HepG2 (cell line): ENCODE results near the gene LIPT2. TPM values are rescaled to one million over a fixed set of nuclear protein-coding genes. Genes with fewer than 3 reads are reported as not detected.

Experiments
- KLF15 ChIP-seq: sonication (generic); formaldehyde crosslinking; IDR thresholded peaks from 2 replicates; pipeline ENCODE4 v1.8.1; 2023; ENCODE audit warnings: borderline replicate concordance, mild to moderate bottlenecking, inconsistent platforms, missing genetic modification reagents, mixed read lengths
- KLF16 ChIP-seq, 2 experiments: sonication (generic) in 1 of 2; formaldehyde crosslinking in 1 of 2; IDR thresholded peaks; 2 replicates each; pipeline versions ENCODE4 v1.6.1 to v1.8.0; 2016 to 2023; ENCODE audit warnings: missing genetic modification reagents in 2 of 2, missing compliant biosample characterization in 1 of 2
- MED8 ChIP-seq: sonication (generic); formaldehyde crosslinking; IDR thresholded peaks from 2 replicates; pipeline ENCODE4 v1.8.1; 2023; ENCODE audit warnings: mild to moderate bottlenecking, missing genetic modification reagents; ENCODE audit not compliant: insufficient replicate concordance
- RAD21 ChIP-seq: fragments of 450-650 bp; formaldehyde crosslinking; IDR thresholded peaks from 2 replicates; pipeline ENCODE4 v1.5.0; 2020; ENCODE audit warnings: mild to moderate bottlenecking
- RXRA ChIP-seq: sonication (generic); formaldehyde crosslinking; IDR thresholded peaks from 2 replicates; pipeline ENCODE4 v1.5.1; 2020; ENCODE audit warnings: missing genetic modification reagents
- SATB2 ChIP-seq: sonication (generic); formaldehyde crosslinking; IDR thresholded peaks from 2 replicates; pipeline ENCODE4 v1.5.0; 2020; ENCODE audit warnings: missing genetic modification reagents
- TCF7 ChIP-seq: sonication (generic); IDR thresholded peaks from 2 replicates; pipeline ENCODE4 v1.6.1; 2016; ENCODE audit warnings: antibody characterized with exemption, low read depth
- ZNF446 ChIP-seq: sonication (generic); formaldehyde crosslinking; IDR thresholded peaks from 2 replicates; pipeline ENCODE4 v1.5.0; 2020; ENCODE audit warnings: mild to moderate bottlenecking, missing genetic modification reagents
- ZNF607 ChIP-seq: sonication (generic); formaldehyde crosslinking; IDR thresholded peaks from 2 replicates; pipeline ENCODE4 v1.5.1; 2020; ENCODE audit warnings: missing genetic modification reagents, mild to moderate bottlenecking, borderline replicate concordance
- ZNF839 ChIP-seq: sonication (generic); formaldehyde crosslinking; IDR thresholded peaks from 2 replicates; pipeline ENCODE4 v1.4.0; 2020; ENCODE audit warnings: missing genetic modification reagents, mild to moderate bottlenecking, borderline replicate concordance
- ZSCAN21 ChIP-seq: sonication (generic); formaldehyde crosslinking; IDR thresholded peaks from 2 replicates; pipeline ENCODE4 v1.8.0; 2022; ENCODE audit warnings: mild to moderate bottlenecking, missing genetic modification reagents, moderate library complexity, borderline replicate concordance
- polyA plus RNA-seq, 8 experiments: library from polyadenylated mRNA; depleted of rRNA in 3 of 8; stranded (reverse) in 7 of 8; unstranded in 1 of 8; fragments of >200 nt; fragmentation: Illumina TruSeq in 4 of 8; extraction: Trizol in 4 of 8; gene quantifications; 2 replicates each; pipeline versions ENCODE4 v1.2.1 to v1.2.3, GENCODE V29; 2011 to 2016; ENCODE audit warnings: low read depth in 4 of 8, missing spikeins in 1 of 8, mixed read lengths in 1 of 8; ENCODE audit not compliant: insufficient read depth in 1 of 8
- total RNA-seq, 5 experiments: library from RNA; depleted of rRNA; stranded (reverse); fragments of >200 nt; fragmentation: Illumina TruSeq; extraction: Trizol; gene quantifications; 2 replicates each; pipeline ENCODE4 v1.2.3, GENCODE V29; 2016; ENCODE audit warnings: low read depth in 1 of 5
- TF ChIP-seq, protein P1 (sequence below): IDR thresholded peaks from 2 replicates; pipeline ENCODE4 v1.6.1; 2016; ENCODE audit warnings: low read depth
- TF ChIP-seq, protein P2 (sequence below): sonication (generic); formaldehyde crosslinking; IDR thresholded peaks from 2 replicates; pipeline ENCODE4 v1.4.0; 2020; ENCODE audit warnings: mild to moderate bottlenecking, low read depth, missing genetic modification reagents
- TF ChIP-seq, protein P3 (sequence below): sonication (generic); formaldehyde crosslinking; IDR thresholded peaks from 2 replicates; pipeline ENCODE4 v1.4.0; 2020; ENCODE audit warnings: missing genetic modification reagents
- TF ChIP-seq, protein P4 (sequence below): sonication (generic); formaldehyde crosslinking; IDR thresholded peaks from 2 replicates; pipeline ENCODE4 v1.4.0; 2020; ENCODE audit warnings: mild to moderate bottlenecking, missing genetic modification reagents
- TF ChIP-seq, protein P5 (sequence below): sonication (generic); formaldehyde crosslinking; IDR thresholded peaks from 2 replicates; pipeline ENCODE4 v1.5.1; 2020; ENCODE audit warnings: mild to moderate bottlenecking, missing genetic modification reagents

The LIPT2 gene
- total and polyA plus RNA-seq, 2 of the 13 experiments (the other 11 are each of a cell fraction or from before 2014, with no cell fraction given), result 3.0 to 5.6 TPM

DNA sequence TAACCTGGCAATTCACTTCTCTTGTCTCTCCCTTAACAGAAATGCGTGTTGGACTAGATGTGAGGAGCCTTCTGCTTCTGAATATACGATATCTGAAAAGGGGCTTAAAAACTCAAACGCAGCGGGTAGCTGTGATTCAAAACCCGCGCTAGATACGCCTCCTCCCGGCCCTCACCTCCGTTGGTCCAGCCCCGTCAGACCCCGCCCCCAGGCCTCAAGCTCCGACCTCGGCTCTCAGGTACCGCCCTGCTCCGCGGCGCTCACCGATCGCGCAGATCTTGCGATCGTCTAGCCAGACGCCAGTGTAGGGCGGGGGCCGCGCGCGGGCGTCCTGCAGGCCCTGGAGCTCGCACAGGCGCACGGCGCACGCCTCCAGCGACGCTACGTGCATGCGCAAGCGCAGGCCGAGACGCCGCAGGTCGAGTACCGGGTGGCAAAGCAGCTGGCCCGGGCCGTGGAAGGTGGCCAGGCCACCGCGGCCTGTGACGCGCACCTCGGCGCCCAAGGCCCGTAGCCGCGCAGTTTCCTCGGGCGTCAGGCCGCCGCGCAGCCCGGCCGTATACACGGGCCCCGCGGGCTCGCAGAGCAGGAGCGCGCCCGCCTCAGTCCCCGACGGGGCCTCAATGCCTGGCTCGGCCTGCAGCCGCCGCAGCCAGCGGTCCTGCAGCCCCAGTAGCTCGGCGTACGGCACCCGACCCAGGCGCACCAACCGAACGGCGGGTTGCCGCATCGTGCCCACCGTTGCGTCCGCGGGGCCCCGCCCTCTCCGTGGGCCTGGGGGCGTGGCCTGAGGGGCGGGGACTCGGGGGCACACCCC is at the start of gene LIPT2 (continued):
- TF ChIP-seq, protein P1, sequence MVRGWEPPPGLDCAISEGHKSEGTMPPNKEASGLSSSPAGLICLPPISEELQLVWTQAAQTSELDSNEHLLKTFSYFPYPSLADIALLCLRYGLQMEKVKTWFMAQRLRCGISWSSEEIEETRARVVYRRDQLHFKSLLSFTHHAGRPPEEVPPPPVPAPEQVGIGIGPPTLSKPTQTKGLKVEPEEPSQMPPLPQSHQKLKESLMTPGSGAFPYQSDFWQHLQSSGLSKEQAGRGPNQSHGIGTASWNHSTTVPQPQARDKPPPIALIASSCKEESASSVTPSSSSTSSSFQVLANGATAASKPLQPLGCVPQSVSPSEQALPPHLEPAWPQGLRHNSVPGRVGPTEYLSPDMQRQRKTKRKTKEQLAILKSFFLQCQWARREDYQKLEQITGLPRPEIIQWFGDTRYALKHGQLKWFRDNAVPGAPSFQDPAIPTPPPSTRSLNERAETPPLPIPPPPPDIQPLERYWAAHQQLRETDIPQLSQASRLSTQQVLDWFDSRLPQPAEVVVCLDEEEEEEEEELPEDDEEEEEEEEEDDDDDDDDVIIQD, result peak; percentile 75
- TF ChIP-seq SATB2 (CRISPR knock-in tag), result 0 out of 2 replicates have a peak, but pooled peaks have one; percentile 19
- TF ChIP-seq ZNF839 (CRISPR knock-in tag), result peak; percentile 49; the same call in 1 of the 2 replicates
- no peak; a peak in 1 of 4 replicates for TF ChIP-seq KLF16 (CRISPR knock-in tag; IDR thresholded peaks at IDR 0.05)
- TF ChIP-seq KLF15 (CRISPR knock-in tag), result no peak
- TF ChIP-seq, protein P2, sequence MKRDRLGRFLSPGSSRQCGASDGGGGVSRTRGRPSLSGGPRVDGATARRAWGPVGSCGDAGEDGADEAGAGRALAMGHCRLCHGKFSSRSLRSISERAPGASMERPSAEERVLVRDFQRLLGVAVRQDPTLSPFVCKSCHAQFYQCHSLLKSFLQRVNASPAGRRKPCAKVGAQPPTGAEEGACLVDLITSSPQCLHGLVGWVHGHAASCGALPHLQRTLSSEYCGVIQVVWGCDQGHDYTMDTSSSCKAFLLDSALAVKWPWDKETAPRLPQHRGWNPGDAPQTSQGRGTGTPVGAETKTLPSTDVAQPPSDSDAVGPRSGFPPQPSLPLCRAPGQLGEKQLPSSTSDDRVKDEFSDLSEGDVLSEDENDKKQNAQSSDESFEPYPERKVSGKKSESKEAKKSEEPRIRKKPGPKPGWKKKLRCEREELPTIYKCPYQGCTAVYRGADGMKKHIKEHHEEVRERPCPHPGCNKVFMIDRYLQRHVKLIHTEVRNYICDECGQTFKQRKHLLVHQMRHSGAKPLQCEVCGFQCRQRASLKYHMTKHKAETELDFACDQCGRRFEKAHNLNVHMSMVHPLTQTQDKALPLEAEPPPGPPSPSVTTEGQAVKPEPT, result peak; percentile 73; the same call in 1 of the 2 replicates
- peak; percentile 73 for TF ChIP-seq RAD21 (CRISPR knock-in tag)
- TF ChIP-seq TCF7, result no peak
- TF ChIP-seq ZNF446 (CRISPR knock-in tag), result peak; percentile 97
- TF ChIP-seq ZSCAN21, result peak; percentile 81; the same call in 1 of the 2 replicates
- TF ChIP-seq, protein P3, sequence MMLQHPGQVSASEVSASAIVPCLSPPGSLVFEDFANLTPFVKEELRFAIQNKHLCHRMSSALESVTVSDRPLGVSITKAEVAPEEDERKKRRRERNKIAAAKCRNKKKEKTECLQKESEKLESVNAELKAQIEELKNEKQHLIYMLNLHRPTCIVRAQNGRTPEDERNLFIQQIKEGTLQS, result peak; percentile 52; the same call in 1 of the 2 replicates
- 0 out of 2 replicates have a peak, but pooled peaks have one; percentile 22 for TF ChIP-seq RXRA (CRISPR knock-in tag)
- TF ChIP-seq, protein P4, sequence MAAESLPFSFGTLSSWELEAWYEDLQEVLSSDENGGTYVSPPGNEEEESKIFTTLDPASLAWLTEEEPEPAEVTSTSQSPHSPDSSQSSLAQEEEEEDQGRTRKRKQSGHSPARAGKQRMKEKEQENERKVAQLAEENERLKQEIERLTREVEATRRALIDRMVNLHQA, result no peak
- TF ChIP-seq ZNF607 (CRISPR knock-in tag), result peak; percentile 62; the same call in 1 of the 2 replicates
- peak; percentile 84 for TF ChIP-seq MED8 (CRISPR knock-in tag)
- TF ChIP-seq, protein P5, sequence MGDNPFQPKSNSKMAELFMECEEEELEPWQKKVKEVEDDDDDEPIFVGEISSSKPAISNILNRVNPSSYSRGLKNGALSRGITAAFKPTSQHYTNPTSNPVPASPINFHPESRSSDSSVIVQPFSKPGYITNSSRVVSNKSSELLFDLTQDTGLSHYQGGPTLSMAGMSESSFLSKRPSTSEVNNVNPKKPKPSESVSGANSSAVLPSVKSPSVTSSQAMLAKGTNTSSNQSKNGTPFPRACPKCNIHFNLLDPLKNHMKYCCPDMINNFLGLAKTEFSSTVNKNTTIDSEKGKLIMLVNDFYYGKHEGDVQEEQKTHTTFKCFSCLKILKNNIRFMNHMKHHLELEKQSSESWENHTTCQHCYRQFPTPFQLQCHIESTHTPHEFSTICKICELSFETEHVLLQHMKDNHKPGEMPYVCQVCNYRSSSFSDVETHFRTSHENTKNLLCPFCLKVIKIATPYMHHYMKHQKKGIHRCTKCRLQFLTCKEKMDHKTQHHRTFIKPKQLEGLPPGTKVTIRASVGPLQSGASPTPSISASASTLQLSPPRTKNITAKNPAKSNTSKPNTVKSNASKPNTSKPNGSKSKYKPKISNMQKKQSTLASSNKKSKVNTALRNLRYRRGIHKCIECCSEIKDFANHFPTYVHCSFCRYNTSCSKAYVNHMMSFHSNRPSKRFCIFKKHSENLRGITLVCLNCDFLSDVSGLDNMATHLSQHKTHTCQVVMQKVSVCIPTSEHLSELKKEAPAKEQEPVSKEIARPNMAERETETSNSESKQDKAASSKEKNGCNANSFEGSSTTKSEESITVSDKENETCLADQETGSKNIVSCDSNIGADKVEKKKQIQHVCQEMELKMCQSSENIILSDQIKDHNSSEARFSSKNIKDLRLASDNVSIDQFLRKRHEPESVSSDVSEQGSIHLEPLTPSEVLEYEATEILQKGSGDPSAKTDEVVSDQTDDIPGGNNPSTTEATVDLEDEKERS (CRISPR knock-in tag), result no peak
